NCI-H82 treated with DMSO at 0.1 percent for 48 hours (cell line): ENCODE data around the gene RDH12.
"Not testable (repeated sequence)": the region's sequence is repeated elsewhere in the genome, so short reads cannot be mapped to it uniquely, and the experiment has no call there.

Source experiments
- DNase-seq: peaks from one replicate; lab custom pipeline; 2025; ENCODE audit not compliant: unreplicated experiment; lab: John Stamatoyannopoulos, UW

RDH12 gene

GRCh38 chr14:67701492-67701891 lies at the start of gene RDH12:
RDH12 (plus strand) TSS chr14:67701886; CDS start chr14:67722643, 20,757 bp downstream.
- DNase-seq = not testable (repeated sequence)

DNA sequence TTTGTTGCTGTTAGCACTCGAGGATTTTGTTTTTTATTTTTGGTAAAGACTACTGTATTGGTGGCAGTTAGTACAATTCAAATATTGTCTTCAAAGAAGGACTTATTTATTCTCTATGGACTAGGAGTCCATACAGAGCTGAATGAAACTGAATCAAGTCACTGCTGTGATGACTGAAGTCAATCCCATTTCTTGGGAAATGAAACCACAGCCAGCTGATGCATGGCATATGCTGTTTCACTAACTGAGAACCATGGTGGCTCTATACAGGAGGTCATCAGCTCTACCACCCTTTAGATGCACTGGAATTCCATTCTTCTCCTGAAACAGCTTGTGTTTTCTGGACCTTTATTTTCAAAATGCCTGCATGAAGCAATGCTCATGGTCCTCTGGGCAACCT lies 49.5 kb upstream of the RDH12 start:
- DNase-seq = no peak

DNA sequence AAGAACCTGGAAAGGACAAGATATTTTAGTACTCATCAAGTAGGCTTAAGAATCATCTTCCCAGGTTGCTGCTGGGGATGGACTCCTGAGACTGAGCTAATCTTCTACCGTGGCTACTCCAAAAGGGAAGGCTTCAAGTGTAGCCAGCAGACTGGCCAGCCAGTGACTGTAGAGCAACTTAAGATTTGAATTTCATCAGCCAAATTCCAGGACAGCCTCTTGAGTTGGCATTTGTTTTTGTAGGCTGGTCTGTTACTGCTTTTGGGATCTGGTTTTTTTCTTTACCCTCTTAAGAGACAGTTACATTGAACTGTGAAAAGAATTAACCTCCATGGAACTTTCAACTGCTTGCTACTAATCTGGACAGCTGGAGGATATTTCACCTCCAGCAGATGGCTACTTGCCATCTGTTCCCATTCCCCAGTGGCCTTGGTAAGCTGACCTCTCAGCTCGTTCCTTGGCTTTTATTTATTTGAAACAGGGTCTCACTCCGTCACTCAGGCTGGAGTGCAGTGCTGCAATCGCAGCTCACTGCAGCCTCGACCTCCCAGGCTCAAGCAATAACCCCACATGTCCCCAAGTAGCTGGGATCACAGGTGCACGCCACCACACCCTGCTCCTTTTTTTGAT lies 47.9 kb upstream of the RDH12 start:
- peak; percentile 84 for DNase-seq

DNA sequence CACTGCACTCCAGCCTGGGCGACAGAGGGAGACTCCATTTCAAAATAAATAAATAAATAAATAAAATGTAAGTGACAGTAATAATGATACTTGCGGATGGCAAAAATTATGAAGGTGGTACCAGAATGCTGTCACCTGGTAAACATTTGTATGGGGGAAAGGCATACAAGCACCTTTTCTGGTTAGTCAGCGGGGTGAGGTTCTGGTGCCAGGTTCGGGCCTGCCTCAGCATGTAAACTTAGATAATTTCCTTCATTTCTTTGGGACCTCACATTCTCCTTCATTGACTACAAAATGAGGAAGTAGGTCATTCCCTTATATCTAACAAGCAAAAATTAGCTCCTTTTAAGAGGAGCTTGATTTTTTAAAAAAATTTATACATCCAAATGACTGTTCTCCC lies 38.1 kb upstream of the RDH12 start:
- no peak for DNase-seq

- DNase-seq = no peak
Measured at GRCh38 chr14:67665868-67666267, 35.8 kb upstream of the RDH12 start.

DNA sequence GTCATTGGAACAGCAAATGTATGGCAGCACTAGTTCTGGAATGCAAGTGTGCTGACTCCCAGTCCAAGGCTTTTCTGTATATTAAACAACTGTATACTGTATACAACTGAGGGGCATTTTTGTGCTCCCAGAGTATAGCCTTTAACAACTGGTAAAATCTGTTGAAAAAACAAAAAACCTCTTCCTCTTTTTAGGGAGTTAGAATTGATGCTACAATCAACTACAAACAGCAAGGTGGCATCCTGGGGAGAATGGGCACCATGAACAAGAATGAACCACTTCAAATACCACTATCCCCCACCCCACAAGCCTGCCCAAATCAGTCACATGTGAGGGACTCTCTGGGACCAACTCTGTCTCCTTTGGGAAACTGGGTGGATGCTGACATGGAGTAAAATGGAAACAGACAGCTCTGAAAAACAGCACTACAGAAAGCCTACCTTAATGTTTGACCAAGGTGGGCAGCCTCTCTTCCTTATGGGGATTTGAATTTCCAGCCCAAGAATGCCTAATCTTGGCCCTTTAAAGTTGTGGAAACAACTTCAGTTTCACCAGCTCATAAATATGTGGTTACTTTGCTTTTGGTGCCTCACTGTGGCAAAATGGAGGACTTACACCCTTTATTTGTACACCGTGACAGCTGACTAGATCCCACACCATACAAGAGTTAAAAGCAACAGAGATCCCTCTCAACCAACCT lies 34.8 kb upstream of the RDH12 start:
- no peak for DNase-seq

DNA sequence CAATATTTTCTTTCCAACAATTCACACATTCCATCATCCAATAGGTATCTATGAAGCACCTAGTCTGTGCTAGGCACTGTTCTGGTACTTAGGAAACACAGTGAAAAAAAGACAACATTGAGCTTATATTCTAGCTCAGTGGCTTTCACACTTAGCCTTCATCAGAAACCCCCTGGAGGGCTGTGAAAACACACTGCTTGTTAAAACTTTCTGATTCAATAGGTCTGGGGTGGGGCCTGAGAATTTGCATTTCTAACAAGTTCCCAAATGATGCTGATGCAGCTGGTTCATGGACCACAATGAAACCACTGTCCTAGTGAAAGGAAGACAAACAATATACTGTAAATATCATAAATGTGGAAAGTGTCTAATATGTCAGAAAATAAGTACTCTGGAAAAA lies 33.1 kb upstream of the RDH12 start:
- no peak for DNase-seq

DNA sequence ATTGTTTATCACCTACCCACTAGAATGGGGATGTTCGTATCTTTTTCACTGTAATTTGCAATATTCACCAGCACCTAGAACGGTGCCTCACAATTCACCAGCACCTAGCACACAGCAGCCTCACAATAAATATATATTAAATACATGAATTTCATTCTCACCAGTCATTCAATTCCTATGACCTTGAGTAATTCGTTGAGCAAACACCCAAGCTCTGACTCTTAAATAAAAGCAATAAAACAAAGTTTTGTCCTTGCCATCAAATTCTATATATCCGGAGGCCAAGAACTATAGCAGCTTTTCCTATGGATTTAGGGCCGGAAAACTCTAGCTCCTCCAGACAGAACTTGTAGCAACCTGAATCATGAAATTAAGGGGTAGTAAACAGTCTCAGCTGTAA lies 28.2 kb upstream of the RDH12 start:
- no peak for DNase-seq

DNA sequence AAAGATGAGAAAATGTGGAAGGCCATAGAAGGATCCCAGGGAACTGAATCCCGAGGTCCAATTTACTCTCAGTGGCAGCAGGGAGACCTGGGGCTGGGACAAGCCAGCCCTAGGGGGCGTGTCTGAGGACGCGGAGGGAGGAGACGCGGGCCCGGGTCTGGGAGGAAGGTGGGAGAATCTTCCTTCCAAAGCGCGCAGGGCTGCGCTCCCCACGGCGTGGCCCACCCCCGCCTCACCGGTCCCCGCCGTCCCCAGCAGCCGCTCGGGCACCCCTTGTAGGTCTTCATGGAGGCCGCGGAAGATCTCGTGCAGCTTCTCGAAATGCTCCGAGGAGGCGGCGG lies 27.6 kb upstream of the RDH12 start:
- DNase-seq = peak; percentile 16

GRCh38 chr14:67674480-67675218 lies 27.0 kb upstream of the RDH12 start, which contains the start of gene VTI1B:
VTI1B (minus strand) TSS chr14:67674632; CDS start chr14:67674489, 143 bp downstream.
- DNase-seq = peak; percentile 18

- DNase-seq = no peak
Measured at GRCh38 chr14:67675219-67675582, 26.5 kb upstream of the RDH12 start.

GRCh38 chr14:67679006-67679405 lies 22.7 kb upstream of the RDH12 start:
- DNase-seq = no peak

DNA sequence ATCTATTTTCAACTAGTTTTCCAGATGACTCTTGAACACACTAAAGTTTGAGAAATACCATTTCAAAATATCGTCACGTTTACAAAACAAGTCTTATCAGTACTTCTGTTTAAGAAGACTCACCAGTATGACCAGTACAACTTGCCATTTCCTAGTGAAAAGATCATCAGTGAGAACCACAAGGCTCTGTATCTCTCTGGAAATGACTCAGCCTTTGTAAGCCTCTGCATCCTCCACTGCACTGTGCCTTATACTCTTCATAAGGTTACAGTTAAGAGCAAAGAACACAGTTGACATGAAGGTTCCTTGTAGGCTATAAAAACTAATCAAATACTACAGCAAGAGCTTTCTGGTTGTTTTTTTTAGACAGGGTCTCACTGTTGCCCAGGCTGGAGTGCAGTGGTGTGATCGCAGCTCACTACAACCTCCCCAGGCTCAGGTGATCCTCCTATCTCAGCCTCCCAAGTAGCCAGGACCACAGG lies 21.5 kb upstream of the RDH12 start:
- DNase-seq = no peak

- no peak for DNase-seq
Measured at GRCh38 chr14:67680941-67681340, 20.7 kb upstream of the RDH12 start.

GRCh38 chr14:67683842-67684241 lies 17.8 kb upstream of the RDH12 start:
- DNase-seq = no peak

GRCh38 chr14:67690011-67690410 lies 11.7 kb upstream of the RDH12 start:
- no peak for DNase-seq

GRCh38 chr14:67694791-67695393 lies 6.8 kb upstream of the RDH12 start:
- DNase-seq = peak; percentile 65

DNA sequence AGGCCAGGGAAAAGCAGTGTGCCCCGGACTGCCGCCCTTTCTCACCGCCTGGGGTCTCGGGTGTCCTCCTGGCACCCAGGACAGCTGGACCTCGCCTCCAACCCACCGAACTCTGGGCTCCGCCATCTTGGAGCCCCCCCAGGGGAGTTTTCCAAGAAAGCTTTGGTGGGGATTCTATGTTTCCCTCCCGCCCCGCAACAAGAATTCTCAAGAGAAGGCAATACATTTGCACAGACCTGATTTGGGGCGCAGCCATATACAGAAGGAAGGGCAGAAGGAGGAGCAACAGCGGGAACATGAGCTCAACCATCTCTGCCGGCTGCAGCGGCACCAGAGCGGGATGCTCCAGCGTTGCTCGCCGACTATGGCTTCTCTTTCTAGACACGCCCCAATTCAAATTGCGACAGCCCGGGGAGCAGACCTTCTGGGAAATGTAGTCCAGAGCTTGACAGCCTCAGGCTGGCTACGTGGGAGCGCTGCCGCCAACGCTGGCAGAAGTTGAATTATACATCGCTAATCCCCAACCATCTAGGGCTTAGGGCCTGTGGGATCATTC lies 6.2 kb upstream of the RDH12 start, which contains the start of gene RDH11:
Gene RDH11 (minus strand): TSS at position 371 of the 556 bp plus-strand sequence. CDS start 61 bp downstream, at position 310.
- DNase-seq = peak; percentile 88

GRCh38 chr14:67697006-67697405 lies 4.7 kb upstream of the RDH12 start:
- DNase-seq = peak; percentile 22

GRCh38 chr14:67698179-67698578 lies 3.5 kb upstream of the RDH12 start:
- no peak for DNase-seq

DNA sequence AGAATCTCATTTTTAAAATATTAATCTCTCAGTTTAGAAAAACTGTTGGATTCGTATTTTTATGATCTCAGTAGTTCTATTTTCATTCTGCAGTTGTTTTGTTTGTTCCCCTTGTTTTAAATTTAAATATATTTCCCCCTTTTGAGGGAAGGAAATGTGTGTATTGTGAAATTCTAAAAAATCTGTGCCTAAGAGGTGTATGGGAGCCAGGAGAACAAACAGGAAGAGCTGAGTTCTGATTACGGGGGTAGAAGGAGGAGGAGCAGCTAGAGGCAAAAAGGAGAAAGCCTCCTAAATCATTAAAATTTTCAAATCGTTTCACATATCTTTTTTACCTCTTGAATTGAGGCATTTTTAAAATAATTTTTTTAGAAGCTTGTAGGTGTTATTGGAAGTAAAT lies 2.3 kb downstream of the RDH12 start:
- DNase-seq = no peak
